Motor neuron (in vitro differentiated cells): ENCODE measurements around the gene CZIB. TPM values are rescaled to one million over a fixed set of nuclear protein-coding genes. Genes with fewer than 3 reads are reported as not detected.

Experiments used
- ATAC-seq, 8 experiments: fragments of 200-7000 bp; cut with Tn5 transposase; replicated peaks in 6 of 8; 2 replicates each; pipeline ENCODE4 v1.8.0; 2021; ENCODE audit warnings: mild to moderate bottlenecking in 8 of 8, moderate library complexity in 8 of 8
- H3K27ac ChIP-seq, 2 donors: fragments of 250-450 bp; sonication (Bioruptor Pico); 2 replicates each; pipeline ENCODE4 v1.9.0; 2021; ENCODE audit warnings: antibody characterized with exemption in 2 of 2, mild to moderate bottlenecking in 2 of 2, moderate library complexity in 1 of 2
- H3K4me1 ChIP-seq, 2 donors: fragments of 250-450 bp; sonication (Bioruptor Pico); replicated peaks in 1 of 2; 2 replicates each; pipeline ENCODE4 v1.6.1; 2021; ENCODE audit warnings: antibody characterized with exemption in 2 of 2, mild to moderate bottlenecking in 2 of 2, moderate library complexity in 1 of 2
- H3K4me3 ChIP-seq, 5 donors: fragments of 250-450 bp; sonication (Bioruptor Pico); 2 replicates each; pipeline ENCODE4 v1.9.0; 2021; ENCODE audit warnings: antibody characterized with exemption in 5 of 5, mild to moderate bottlenecking in 5 of 5, moderate library complexity in 4 of 5
- WGBS, 10 experiments: fragments of 450-650 bp; shearing (Covaris generic); methylation state at CpG; one replicate each; pipeline ENCODE4 v1.0.0; 2022; 5-methylcytosine and 5-hydroxymethylcytosine counted together
- in situ Hi-C, 9 experiments: fragments of 400-800 bp; cut with MboI; loops; one replicate each; pipeline ENCODE4 v1.15.0; 2021; ENCODE audit warnings: low sequenced_read_pairs in 9 of 9, low pct_unique_long_range_greater_than_20kb in 2 of 9; ENCODE audit not compliant: unreplicated experiment in 9 of 9
- total RNA-seq, 8 experiments: library from RNA; unstranded; fragments of 300-600 nt; gene quantifications; 2 replicates each; pipeline versions ENCODE4 v1.2.3 to v1.2.4, GENCODE V29; 2022

The CZIB gene
- 10 to 100 TPM; 44.2 to 76.7 (median 58.3) TPM for total RNA-seq

DNA sequence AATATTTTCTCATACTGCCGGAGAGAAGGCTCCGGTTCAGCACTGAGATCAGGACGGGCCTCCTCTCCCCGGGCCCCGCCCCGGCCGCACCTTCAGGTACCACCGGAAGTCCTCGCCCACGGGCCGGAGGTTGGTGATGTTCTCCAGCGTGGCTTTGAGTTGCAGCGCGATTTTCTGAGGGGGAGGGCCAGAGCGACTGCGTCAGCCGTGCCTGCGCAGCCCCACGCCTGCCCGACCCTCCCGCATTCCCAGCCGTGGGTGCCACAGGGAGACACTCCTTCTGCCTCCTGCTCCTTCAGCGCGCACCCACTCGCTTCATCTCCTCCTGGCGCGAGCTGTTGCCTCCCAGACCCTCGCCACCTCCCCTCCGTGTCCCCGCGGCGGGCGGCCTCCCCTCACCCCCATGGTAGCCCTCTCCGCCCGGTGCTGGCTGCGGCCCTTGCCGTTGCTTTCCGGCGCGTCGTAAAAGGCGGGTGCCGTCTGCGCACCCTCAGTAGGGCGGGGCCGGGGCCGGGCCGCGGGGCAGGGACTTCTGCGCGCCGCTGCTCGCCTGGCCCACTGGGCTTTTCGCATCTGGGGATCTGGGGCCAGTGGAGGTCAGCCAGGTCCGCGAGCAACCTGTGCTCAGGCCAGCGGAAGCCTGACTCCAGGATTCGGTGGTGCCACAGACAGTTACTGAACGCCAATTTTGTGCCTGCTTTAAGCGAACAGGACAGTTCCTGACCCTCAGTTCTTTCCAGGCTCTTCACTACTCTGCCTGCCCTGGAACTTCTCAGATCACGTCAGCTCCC, at the start of gene CZIB:
CZIB (minus strand) TSS at position 464 of the 791 bp plus-strand sequence; CDS start at position 405, 59 bp downstream.
- WGBS, 10 experiments, result 0 to 13% (median 2%) methylated on average over 2 to 20 of the region's 61 CpGs; no CpG with 5 or more reads in 2 of the 10 experiments
- in situ Hi-C loops, result no loop called here
- peaks cover 13% of the 10 kb centered on the region in 2 donors for H3K4me1 ChIP-seq
- peak; percentile 90 to 96 (median 92) for ATAC-seq
- H3K27ac ChIP-seq, result peak within 1 kb of the TSS; percentile 98 to 99
- H3K4me3 ChIP-seq, result peak within 1 kb of the TSS; percentile 57 to 89 (median 65)

DNA sequence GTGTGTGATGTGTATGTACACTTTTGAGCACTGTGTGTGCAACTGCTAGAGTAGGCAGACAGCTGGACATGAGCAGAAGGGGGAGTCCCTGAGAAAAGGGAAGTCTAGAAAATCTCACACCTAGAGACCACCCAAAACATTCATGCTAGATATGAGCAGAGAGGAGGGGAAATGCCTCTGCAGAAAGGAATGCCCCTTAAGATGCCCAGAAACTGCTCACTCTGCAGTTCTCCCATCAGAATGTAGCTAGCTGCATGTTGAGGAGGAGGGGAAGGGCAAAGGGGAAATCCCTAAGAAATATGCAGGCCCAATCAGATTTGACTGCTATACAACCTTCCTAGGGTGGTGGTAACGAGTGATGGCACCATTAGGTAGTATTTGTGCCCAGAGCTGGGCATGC, 49.7 kb upstream of the CZIB start:
- ATAC-seq, result no peak
- no peak overlapping the region for H3K4me3 ChIP-seq
- 43 to 100% (median 100%) methylated on average over 1 of the region's 1 CpG; no CpG with 5 or more reads in 2 of the 10 experiments for WGBS, 10 experiments
- no peak overlapping the region for H3K27ac ChIP-seq
- in situ Hi-C loops, result no loop called here
- H3K4me1 ChIP-seq, result no peaks in the 10 kb centered on the region

DNA sequence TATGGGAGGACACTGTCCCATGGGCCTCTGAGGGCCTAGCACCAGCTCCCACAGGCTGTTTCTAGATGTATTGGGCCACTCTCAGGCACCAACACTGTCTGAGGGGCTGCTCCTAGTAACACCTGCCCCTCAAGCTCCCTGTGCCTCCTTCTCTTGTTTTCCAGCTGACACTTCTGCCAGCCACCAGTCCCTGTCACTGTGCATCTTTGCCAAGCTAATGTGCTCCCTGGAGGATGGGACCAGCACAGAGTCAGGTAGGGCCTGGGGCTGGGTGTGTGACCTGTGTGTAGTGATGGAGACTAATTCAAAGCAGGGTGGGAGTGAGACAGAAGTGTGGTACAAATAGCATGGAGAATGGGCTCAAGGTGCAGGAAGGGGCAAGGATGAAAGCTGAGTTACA, 47.3 kb upstream of the CZIB start:
- in situ Hi-C loops, result no loop called here
- H3K4me3 ChIP-seq, result no peak overlapping the region
- no peak for ATAC-seq

DNA sequence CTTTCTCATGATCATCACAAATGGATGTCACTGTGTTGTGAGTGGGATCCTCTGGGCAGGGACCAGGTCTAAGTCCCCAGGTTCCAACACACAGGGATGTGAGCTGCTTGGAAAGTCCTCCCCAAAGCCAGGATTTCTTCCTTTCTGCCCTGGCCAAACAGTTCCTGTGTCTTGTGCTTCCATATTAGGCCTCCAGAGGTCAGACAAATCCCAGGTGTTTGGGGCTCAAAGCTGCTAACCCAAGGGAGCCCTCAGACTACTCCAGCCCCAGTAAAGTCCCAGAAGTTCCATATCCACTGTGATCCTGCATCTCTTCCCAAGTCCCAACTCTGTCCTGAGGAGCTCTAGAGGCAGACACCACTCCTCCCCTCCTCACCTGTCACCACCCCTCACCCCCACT, 45.6 kb upstream of the CZIB start:
- in situ Hi-C loops, result no loop called here
- ATAC-seq, result peak in 7 of 8 experiments; percentile 20 to 38 (median 28)
- no peaks in the 10 kb centered on the region for H3K4me1 ChIP-seq

More for the DNA sequence above, 47.3 kb upstream of the CZIB start:
- Histone ChIP-seq H3K27ac (no peak overlapping the region), H3K4me1 (no peaks in the 10 kb centered on the region)

DNA sequence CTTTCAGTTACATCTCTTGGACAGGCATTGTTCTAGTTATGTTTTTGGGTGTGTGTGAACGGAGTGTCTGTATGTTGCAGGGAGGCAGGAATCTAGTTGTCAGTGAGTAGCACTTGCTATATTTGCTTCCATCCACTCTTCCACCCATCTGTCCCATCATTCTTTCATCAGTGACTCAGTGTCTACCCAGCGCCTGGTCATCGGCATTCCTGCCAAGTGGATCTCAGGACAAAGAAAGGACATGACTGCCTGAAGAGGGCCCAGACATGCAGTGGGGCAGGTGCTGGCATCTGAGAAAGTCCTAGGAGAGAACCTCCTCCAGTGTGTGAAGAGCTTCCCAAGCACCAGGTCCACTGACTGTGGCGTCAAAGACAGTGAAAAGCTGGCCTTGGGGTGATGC, 45.1 kb upstream of the CZIB start:
- in situ Hi-C loops, result no loop called here
- 40 to 100% (median 100%) methylated on average over 1 to 4 of the region's 4 CpGs; no CpG with 5 or more reads in 2 of the 10 experiments for WGBS, 10 experiments

More for the DNA sequence above, 45.6 kb upstream of the CZIB start:
- Histone ChIP-seq H3K4me3 (no peak overlapping the region), H3K27ac (no peak overlapping the region)

DNA sequence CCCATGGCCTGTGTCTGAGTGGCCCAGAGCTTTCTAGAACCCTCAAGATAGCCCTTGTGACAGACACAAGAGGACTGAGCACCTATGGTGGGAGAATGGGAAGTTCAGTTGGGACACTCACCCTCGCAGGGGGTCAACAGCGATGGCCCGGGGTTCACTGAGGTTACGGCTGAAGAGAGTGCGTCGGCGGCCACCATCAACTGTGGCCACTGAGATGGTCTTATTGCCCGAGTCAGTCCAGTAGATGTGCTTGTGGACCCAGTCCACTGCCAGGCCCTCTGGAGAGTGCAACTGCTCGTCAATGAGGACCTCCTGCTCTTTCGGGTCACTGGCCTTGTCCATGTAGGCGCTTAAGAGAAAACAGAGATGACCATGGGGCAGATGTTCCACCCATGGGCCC, 43.6 kb upstream of the CZIB start:
- Histone ChIP-seq H3K27ac (no peak overlapping the region), H3K4me1 (no peaks in the 10 kb centered on the region), H3K4me3 (no peak overlapping the region)
- no peak for ATAC-seq
- in situ Hi-C loops, result no loop called here
- 60 to 100% (median 98%) methylated on average over 1 to 9 of the region's 11 CpGs; no CpG with 5 or more reads in 5 of the 10 experiments for WGBS, 10 experiments

More for the DNA sequence above, 45.1 kb upstream of the CZIB start:
- Histone ChIP-seq H3K27ac (no peak overlapping the region), H3K4me1 (no peaks in the 10 kb centered on the region), H3K4me3 (no peak overlapping the region)
- ATAC-seq, result peak in 1 of 8 experiments; percentile 4

DNA sequence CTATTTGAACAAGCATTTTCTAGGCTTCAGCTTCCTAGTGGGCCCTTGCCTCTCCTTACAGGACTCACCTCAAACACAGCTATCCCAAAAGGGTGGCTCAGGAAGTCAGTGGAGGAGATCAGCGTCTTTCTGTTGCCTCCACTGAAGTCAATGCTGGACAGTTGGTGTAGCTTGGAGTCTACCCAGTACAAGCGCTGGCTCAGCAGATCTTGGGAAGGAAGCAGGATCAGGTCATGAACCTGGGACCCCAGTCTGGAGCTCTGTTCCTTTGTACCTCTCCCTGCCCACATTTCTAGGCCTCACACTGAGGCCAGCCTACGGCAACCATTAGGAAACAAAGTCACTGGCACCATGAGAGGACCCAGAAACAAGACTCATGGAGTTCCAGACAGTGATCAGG, 41.6 kb upstream of the CZIB start:
- no peak overlapping the region for H3K27ac ChIP-seq
- no peaks in the 10 kb centered on the region for H3K4me1 ChIP-seq
- WGBS, 10 experiments, result 90 to 100% (median 100%) methylated on average over 1 to 3 of the region's 3 CpGs; no CpG with 5 or more reads in 3 of the 10 experiments
- in situ Hi-C loops, result no loop called here
- ATAC-seq, result no peak
- H3K4me3 ChIP-seq, result no peak overlapping the region

DNA sequence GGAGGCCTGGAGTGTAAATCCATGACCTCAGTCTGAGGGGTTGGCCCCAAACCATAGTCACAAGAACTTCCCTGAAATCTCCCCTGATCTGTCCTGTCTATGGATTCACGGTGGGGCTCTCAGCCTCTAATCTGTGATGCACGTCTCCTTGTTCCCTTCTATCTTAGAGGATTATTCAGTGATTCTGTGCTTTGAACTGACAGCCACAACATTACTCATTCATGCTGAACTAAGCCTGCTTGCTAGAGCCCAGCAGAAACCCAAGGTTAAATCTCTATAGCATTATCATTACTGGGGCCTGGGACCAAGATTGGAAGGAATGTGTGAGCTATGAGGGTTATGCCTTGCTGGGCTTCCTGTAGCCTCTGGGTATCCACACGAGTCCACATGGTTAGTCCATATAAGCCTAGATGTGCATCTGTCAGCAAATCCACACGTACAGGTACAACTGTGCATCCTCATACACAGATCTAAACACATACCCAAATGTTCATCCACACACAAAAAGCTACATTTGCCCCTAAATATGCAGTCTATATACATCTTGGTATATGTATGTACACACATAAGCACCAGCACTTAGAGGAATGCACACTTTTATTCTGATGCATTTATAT, 40.3 kb upstream of the CZIB start:
- no peaks in the 10 kb centered on the region for H3K4me1 ChIP-seq

DNA sequence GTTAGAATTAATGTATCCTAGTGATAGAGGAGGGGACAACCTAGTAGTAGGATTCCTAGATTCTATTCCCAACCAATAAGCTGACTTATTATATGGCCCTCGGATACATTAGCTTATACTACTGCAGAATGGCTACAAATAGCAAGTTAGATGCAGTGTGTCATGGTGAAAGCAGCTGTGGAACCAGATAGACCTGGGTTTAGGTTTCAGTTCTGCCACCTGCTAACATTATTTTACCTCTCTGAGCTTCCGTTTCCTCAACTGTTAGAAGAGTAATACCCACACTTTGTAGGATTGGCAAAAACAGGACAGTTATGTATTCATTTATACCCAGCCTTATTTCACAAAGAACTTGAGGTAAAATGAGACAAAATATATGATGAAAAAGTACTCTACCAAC, 39.5 kb upstream of the CZIB start:
- WGBS, 10 experiments, result 80 to 100% (median 96%) methylated on average over 1 to 2 of the region's 2 CpGs; no CpG with 5 or more reads in 3 of the 10 experiments
- Histone ChIP-seq H3K4me3 (no peak overlapping the region), H3K4me1 (no peaks in the 10 kb centered on the region), H3K27ac (no peak overlapping the region)
- ATAC-seq, result no peak
- in situ Hi-C loops, result no loop called here

More for the DNA sequence above, 40.3 kb upstream of the CZIB start:
- in situ Hi-C loops, result no loop called here
- Histone ChIP-seq H3K27ac (no peak overlapping the region), H3K4me3 (no peak overlapping the region)
- 79 to 100% (median 100%) methylated on average over 1 to 4 of the region's 4 CpGs; no CpG with 5 or more reads in 5 of the 10 experiments for WGBS, 10 experiments
- ATAC-seq, result no peak

DNA sequence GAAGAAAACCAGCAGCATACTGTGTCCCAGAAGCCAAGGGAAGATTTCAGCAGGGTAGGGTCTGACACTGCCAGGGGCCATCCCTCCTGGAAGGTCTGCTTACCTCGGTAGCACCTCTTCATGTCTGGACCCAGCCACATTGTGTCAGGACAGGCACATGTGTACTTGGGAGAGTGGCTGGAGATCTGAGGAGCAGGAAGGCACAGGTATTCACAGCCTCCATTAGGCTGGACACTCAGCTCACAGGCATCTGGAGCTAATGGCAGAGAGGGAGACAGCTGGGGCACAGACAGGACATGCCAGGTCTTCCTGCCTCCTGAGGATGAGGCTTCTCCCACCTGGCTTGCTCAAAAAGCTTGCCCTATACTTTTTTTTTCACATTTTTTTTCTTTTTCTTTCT, 37.8 kb upstream of the CZIB start:
- 22 to 86% (median 75%) methylated on average over 1 of the region's 1 CpG; no CpG with 5 or more reads in 6 of the 10 experiments for WGBS, 10 experiments
- ATAC-seq, result no peak
- Histone ChIP-seq H3K4me1 (no peaks in the 10 kb centered on the region), H3K4me3 (no peak overlapping the region), H3K27ac (no peak overlapping the region)
- in situ Hi-C loops, result no loop called here

DNA sequence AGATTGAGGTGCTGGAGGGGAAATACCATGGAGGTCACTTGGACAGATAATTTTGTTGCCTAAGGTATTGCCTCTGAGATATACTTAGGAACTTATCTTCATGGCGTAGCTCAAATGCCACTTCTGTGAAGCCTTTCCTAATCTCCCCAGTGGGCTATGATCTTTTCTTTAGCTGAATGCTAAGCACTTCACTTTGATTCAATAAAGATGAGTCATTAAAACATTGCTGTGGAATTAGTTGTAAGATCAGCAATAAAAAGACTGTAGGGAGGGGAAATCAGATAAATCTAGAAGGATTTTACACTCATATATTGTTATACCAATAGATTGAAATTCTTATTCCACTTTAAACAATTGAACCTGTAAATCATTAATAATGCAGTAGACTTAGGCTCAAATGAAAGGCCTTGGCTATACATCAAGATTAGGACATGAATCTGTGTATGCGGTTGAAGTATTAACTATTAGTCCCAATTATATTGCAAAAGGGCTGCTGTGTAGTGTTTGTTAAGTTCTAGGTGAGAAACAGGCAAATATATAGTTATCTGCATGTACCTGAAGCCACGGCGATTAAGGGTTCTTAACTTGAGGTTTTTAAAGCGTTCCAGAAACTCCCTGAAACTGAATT, 37.1 kb upstream of the CZIB start:
- no peak overlapping the region for H3K27ac ChIP-seq
- no peaks in the 10 kb centered on the region for H3K4me1 ChIP-seq
- 79 to 100% (median 88%) methylated on average over 2 to 5 of the region's 5 CpGs for WGBS, 10 experiments
- ATAC-seq, result peak in 1 of 8 experiments; percentile 51
- in situ Hi-C loops, result no loop called here
- no peak overlapping the region for H3K4me3 ChIP-seq

DNA sequence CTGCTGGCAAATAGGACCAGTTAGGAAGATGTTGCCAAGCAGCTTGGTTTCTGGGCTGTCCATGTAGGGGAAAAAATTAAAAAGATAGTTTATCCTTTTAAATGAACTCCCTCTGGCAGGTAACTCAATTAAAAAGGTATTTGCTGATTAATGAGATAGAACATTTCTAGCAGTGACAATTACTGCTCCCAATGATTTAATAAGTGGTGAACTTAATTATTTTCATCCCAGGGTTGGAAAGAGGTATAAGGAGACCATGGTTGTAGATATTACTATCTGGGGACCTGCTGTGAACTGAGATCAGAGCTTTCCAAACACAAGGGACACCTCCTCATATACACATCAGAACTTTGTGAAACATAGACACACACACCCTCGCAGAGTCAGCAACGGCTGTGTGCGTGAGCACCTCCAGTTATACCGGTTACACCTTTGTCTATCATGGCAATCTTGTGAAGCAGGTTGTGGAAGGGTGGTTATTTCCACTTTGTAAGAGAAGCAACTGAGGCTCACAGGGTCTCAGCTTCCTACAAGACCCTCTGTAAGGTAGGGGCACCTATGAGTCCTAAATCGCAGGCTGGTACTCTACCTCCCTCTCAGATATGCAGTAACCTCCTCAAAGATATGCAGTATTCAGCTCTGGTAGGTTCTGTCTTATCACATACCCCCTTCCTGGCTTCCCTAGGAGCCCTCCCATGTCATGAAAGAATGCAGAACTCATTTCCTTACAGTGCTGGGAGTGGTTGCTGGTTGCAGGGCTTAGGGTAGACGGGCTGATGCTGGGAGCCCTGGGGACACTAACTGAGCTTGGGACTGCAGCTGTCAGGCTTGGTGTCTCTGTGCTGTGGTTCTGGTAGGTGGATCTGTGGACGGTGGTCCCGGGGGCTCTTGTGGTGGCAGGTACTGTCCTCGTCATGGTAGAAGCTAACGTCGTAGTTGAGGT, 36.3 kb upstream of the CZIB start:
- ATAC-seq, result peak in 1 of 8 experiments; percentile 17

More for the DNA sequence above, 36.3 kb upstream of the CZIB start:
- 81 to 100% (median 96%) methylated on average over 1 to 9 of the region's 11 CpGs; no CpG with 5 or more reads in 2 of the 10 experiments for WGBS, 10 experiments
- H3K4me1 ChIP-seq, result no peaks in the 10 kb centered on the region
- in situ Hi-C loops, result no loop called here
- H3K27ac ChIP-seq, result no peak overlapping the region
- H3K4me3 ChIP-seq, result no peak overlapping the region
